ENCODE data around the gene MYL7. TPM values are rescaled to one million over a fixed set of nuclear protein-coding genes. Genes with fewer than 3 reads are reported as not detected.
"Not testable (repeated sequence)": the region's sequence is repeated elsewhere in the genome, so short reads cannot be mapped to it uniquely, and the experiment has no call there.

Gene MYL7
- total and polyA plus RNA-seq, 2 donors (not counting 1 experiment from before 2014, with no cell fraction given) = not detected

GRCh38 chr7:44175730-44176129 is 34.6 kb upstream of the MYL7 start:
- TF ChIP-seq CTCF (conservative IDR thresholded peaks at IDR 0.05 in 1 of 2, IDR thresholded peaks at IDR 0.05 in 1 of 2; ENCODE audit: low read depth in 1 of 2, low read length in 2 of 2) (no peak), EZH2 (IDR thresholded peaks at IDR 0.05; ENCODE audit: low read length, missing control alignments) (no peak)
- Histone ChIP-seq H3K27ac (ENCODE audit: insufficient read depth, low read length) (no peak overlapping the region), H3K4me1 (ENCODE audit: control insufficient read depth, extremely low read depth, insufficient read depth, low read length) (no peaks in the 10 kb centered on the region), H2AFZ (ENCODE audit: low read length) (no peak overlapping the region), H3K79me2 (ENCODE audit: control insufficient read depth, insufficient read depth, low read length) (no peaks in the 10 kb centered on the region), H3K27me3 (ENCODE audit: control insufficient read depth, insufficient read depth, low read length) (peaks cover 12% of the 10 kb centered on the region), H3K4me2 (ENCODE audit: extremely low read depth, insufficient read depth, low read length) (no peak overlapping the region), H3K36me3 (ENCODE audit: control insufficient read depth, insufficient read depth, low read length) (no peaks in the 10 kb centered on the region), H4K20me1 (ENCODE audit: control insufficient read depth, extremely low read depth, insufficient read depth, low read length) (no peaks in the 10 kb centered on the region), H3K9ac (ENCODE audit: insufficient read depth, low read length) (no peak overlapping the region), H3K4me3 (replicated peaks in 1 of 4; ENCODE audit: control extremely low read depth in 1 of 4, insufficient read depth in 1 of 4, low read depth in 3 of 4, low read length in 4 of 4) (no peak overlapping the region), H3K9me3 (ENCODE audit: control insufficient read depth, insufficient read depth, low read depth, low read length) (no peaks in the 10 kb centered on the region)
- no peak for DNase-seq (ENCODE audit: low read depth in 2 of 2)

GRCh38 chr7:44174694-44174948 is 33.5 kb upstream of the MYL7 start:
- H3K9me3 ChIP-seq (ENCODE audit: control insufficient read depth, insufficient read depth, low read depth, low read length); H3K79me2 ChIP-seq (ENCODE audit: control insufficient read depth, insufficient read depth, low read length); DNase-seq (ENCODE audit: low read depth in 2 of 2); H3K27ac ChIP-seq (ENCODE audit: insufficient read depth, low read length); H3K4me1 ChIP-seq (ENCODE audit: control insufficient read depth, extremely low read depth, insufficient read depth, low read length); H3K4me3 ChIP-seq (replicated peaks in 1 of 4; ENCODE audit: control extremely low read depth in 1 of 4, insufficient read depth in 1 of 4, low read depth in 3 of 4, low read length in 4 of 4); H4K20me1 ChIP-seq (ENCODE audit: control insufficient read depth, extremely low read depth, insufficient read depth, low read length); H2AFZ ChIP-seq (ENCODE audit: low read length); H3K9ac ChIP-seq (ENCODE audit: insufficient read depth, low read length); H3K4me2 ChIP-seq (ENCODE audit: extremely low read depth, insufficient read depth, low read length); H3K36me3 ChIP-seq (ENCODE audit: control insufficient read depth, insufficient read depth, low read length): not testable (repeated sequence)
- H3K27me3 ChIP-seq (ENCODE audit: control insufficient read depth, insufficient read depth, low read length) = peaks cover 11% of the 10 kb centered on the region

GRCh38 chr7:44173911-44174693 is 33.0 kb upstream of the MYL7 start:
- Histone ChIP-seq H3K9me3 (ENCODE audit: control insufficient read depth, insufficient read depth, low read depth, low read length) (no peaks in the 10 kb centered on the region), H3K4me1 (ENCODE audit: control insufficient read depth, extremely low read depth, insufficient read depth, low read length) (no peaks in the 10 kb centered on the region), H3K9ac (ENCODE audit: insufficient read depth, low read length) (no peak overlapping the region), H3K4me2 (ENCODE audit: extremely low read depth, insufficient read depth, low read length) (no peak overlapping the region), H3K79me2 (ENCODE audit: control insufficient read depth, insufficient read depth, low read length) (no peaks in the 10 kb centered on the region), H4K20me1 (ENCODE audit: control insufficient read depth, extremely low read depth, insufficient read depth, low read length) (no peaks in the 10 kb centered on the region), H3K27ac (ENCODE audit: insufficient read depth, low read length) (no peak overlapping the region), H3K4me3 (replicated peaks in 1 of 4; ENCODE audit: control extremely low read depth in 1 of 4, insufficient read depth in 1 of 4, low read depth in 3 of 4, low read length in 4 of 4) (no peak overlapping the region), H3K27me3 (ENCODE audit: control insufficient read depth, insufficient read depth, low read length) (peaks cover 8% of the 10 kb centered on the region), H3K36me3 (ENCODE audit: control insufficient read depth, insufficient read depth, low read length) (no peaks in the 10 kb centered on the region), H2AFZ (ENCODE audit: low read length) (no peak overlapping the region)
- no peak for DNase-seq (ENCODE audit: low read depth in 2 of 2)
- no peak for TF ChIP-seq EZH2 (IDR thresholded peaks at IDR 0.05; ENCODE audit: low read length, missing control alignments)
- no peak for TF ChIP-seq CTCF (conservative IDR thresholded peaks at IDR 0.05 in 1 of 2, IDR thresholded peaks at IDR 0.05 in 1 of 2; ENCODE audit: low read depth in 1 of 2, low read length in 2 of 2)

Measured in fibroblast of lung (primary cell).